WERI-Rb-1 (cell line): ENCODE results near the gene CCDC88C.

Experiments
- DNase-seq: peaks from one replicate; pipeline ENCODE4 v3.0.0-alpha.2; 2020
- H3K27ac ChIP-seq: fragments of 250-450 bp; sonication (Bioruptor Pico); 2 replicates; pipeline ENCODE4 v1.5.1; 2020; ENCODE audit warnings: mild to moderate bottlenecking, moderate library complexity
- H3K27me3 ChIP-seq: fragments of 250-450 bp; sonication (Bioruptor Pico); 2 replicates; pipeline ENCODE4 v1.5.1; 2021; ENCODE audit warnings: mild to moderate bottlenecking, low read depth, moderate library complexity; ENCODE audit not compliant: insufficient read depth, severe bottlenecking
- H3K36me3 ChIP-seq: fragments of 250-450 bp; sonication (Bioruptor Pico); 2 replicates; pipeline ENCODE4 v1.5.1; 2020; ENCODE audit warnings: mild to moderate bottlenecking, moderate library complexity
- H3K4me3 ChIP-seq: 2 replicates; pipeline ENCODE4 v1.5.1; 2011; ENCODE audit warnings: low read depth, mild to moderate bottlenecking, control low read depth, low read length
- H3K9me3 ChIP-seq: fragments of 250-450 bp; sonication (Bioruptor Pico); 2 replicates; pipeline ENCODE4 v1.5.1; 2021; ENCODE audit warnings: mild to moderate bottlenecking, moderate library complexity; ENCODE audit not compliant: severe bottlenecking
- TF ChIP-seq, protein P1 (sequence below): IDR thresholded peaks from 2 replicates; pipeline ENCODE4 v1.5.1; 2011; ENCODE audit warnings: low read depth, mild to moderate bottlenecking, control low read depth, inconsistent platforms, low read length

The CCDC88C gene

GRCh38 chr14:91397965-91398591 lies 19.5 kb downstream of the CCDC88C start:
- H3K27ac ChIP-seq, result peak overlapping the region; percentile 96

GRCh38 chr14:91396959-91397815 lies 20.4 kb downstream of the CCDC88C start:
- no peaks in the 10 kb centered on the region for H3K9me3 ChIP-seq
- TF ChIP-seq, protein P1, sequence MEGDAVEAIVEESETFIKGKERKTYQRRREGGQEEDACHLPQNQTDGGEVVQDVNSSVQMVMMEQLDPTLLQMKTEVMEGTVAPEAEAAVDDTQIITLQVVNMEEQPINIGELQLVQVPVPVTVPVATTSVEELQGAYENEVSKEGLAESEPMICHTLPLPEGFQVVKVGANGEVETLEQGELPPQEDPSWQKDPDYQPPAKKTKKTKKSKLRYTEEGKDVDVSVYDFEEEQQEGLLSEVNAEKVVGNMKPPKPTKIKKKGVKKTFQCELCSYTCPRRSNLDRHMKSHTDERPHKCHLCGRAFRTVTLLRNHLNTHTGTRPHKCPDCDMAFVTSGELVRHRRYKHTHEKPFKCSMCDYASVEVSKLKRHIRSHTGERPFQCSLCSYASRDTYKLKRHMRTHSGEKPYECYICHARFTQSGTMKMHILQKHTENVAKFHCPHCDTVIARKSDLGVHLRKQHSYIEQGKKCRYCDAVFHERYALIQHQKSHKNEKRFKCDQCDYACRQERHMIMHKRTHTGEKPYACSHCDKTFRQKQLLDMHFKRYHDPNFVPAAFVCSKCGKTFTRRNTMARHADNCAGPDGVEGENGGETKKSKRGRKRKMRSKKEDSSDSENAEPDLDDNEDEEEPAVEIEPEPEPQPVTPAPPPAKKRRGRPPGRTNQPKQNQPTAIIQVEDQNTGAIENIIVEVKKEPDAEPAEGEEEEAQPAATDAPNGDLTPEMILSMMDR, result no peak
- no peak overlapping the region for H3K4me3 ChIP-seq
- H3K27me3 ChIP-seq, result no peaks in the 10 kb centered on the region
- DNase-seq, result peak; percentile 63
- peak overlapping the region; percentile 96 for H3K27ac ChIP-seq
- peaks cover 27% of the 10 kb centered on the region for H3K36me3 ChIP-seq

More at GRCh38 chr14:91397965-91398591, 19.5 kb downstream of the CCDC88C start:
- TF ChIP-seq, protein P1, result no peak
- Histone ChIP-seq H3K4me3 (no peak overlapping the region), H3K36me3 (peaks cover 36% of the 10 kb centered on the region), H3K9me3 (no peaks in the 10 kb centered on the region), H3K27me3 (no peaks in the 10 kb centered on the region)
- DNase-seq, result no peak

- TF ChIP-seq, protein P1, result no peak
- no peak for DNase-seq
- Histone ChIP-seq H3K27me3 (no peaks in the 10 kb centered on the region), H3K27ac (peak overlapping the region; percentile 96), H3K9me3 (no peaks in the 10 kb centered on the region), H3K36me3 (peaks cover 18% of the 10 kb centered on the region), H3K4me3 (no peak overlapping the region)
These were observed 21.5 kb downstream of the CCDC88C start for GRCh38 chr14:91396013-91396660.

- Histone ChIP-seq H3K9me3 (no peaks in the 10 kb centered on the region), H3K27me3 (no peaks in the 10 kb centered on the region), H3K36me3 (peaks cover 18% of the 10 kb centered on the region), H3K27ac (peak overlapping the region; percentile 96), H3K4me3 (no peak overlapping the region)
- TF ChIP-seq, protein P1, result no peak
- no peak for DNase-seq
These were observed 22.2 kb downstream of the CCDC88C start for GRCh38 chr14:91395466-91395865.

- Histone ChIP-seq H3K36me3 (peaks cover 18% of the 10 kb centered on the region), H3K27ac (peak overlapping the region; percentile 96), H3K27me3 (no peaks in the 10 kb centered on the region), H3K9me3 (no peaks in the 10 kb centered on the region), H3K4me3 (no peak overlapping the region)
- DNase-seq, result peak; percentile 82
- TF ChIP-seq, protein P1, result no peak
These were observed 23.2 kb downstream of the CCDC88C start for GRCh38 chr14:91394105-91395081.
